HG02981 (cell line): Measurements from ENCODE around the gene MRM1.
"Not testable (repeated sequence)": the region's sequence is repeated elsewhere in the genome, so short reads cannot be mapped to it uniquely, and the experiment has no call there.

ENCODE experiments used
- ATAC-seq: cut with Tn5 transposase; IDR thresholded peaks from one replicate; pipeline ENCODE4 v1.9.1; 2021; ENCODE audit warnings: mild to moderate bottlenecking, moderate library complexity; ENCODE audit not compliant: unreplicated experiment

The MRM1 gene

DNA sequence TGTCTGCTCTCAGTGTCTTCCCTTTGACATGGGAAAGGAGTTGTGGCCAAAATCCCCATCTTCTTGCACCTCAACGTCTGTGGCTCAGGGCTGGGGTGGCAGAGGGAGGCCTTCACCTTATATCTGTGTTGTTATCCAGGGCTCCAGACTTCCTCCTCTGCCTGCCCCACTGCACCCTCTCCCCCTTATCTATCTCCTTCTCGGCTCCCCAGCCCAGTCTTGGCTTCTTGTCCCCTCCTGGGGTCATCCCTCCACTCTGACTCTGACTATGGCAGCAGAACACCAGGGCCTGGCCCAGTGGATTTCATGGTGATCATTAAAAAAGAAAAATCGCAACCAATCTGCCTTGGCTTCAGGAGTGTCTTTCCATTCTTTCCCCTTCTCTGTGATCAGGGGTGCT is 918 bp upstream of the MRM1 start:
- ATAC-seq: no peak

DNA sequence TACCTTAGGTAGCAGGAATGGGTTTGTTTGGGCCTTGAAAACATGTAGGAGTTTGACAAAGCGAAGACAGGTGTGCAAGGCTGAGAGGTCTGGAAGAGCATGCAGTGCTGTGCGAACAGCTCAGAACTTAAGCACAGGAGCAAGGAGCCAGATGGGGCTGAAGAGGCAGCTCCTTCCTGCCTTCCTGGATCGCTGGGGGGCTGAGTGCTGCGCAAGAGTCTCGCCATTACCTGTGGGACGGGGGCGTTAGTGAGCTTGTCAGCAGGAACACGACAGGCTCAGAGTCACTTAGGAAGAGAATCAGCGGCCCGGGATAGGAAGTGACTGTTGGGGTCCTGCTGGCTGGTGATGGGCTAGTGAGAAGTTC is 464 bp upstream of the MRM1 start:
- ATAC-seq: no peak

DNA sequence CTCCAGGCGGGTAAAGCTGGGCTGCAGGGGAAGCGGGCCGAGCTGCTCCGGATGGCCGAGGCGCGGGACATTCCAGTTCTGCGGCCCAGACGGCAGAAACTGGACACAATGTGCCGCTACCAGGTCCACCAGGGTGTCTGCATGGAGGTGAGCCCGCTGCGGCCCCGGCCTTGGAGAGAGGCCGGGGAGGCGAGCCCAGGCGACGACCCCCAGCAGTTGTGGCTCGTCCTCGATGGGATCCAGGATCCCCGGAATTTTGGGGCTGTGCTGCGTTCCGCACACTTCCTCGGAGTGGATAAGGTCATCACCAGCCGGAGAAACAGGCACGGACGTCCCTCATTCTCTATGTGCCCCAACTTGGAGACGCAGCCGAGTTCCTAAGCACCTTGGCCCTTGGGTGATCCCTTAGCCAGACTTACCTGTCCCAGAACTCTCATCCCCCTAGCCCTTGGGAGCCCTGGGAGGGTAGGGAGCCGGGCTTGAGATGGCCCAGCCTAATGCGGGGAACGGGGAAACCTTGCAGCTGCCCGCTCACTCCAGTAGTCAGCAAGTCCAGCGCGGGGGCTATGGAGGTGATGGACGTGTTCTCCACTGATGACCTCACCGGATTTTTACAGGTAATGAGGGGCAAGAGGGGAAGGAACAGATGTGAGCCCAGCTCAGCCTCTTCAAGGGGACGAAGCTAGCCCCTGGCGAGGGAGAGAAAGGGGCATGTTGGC is 806 bp downstream of the MRM1 start:
- peak; percentile 15 for ATAC-seq

DNA sequence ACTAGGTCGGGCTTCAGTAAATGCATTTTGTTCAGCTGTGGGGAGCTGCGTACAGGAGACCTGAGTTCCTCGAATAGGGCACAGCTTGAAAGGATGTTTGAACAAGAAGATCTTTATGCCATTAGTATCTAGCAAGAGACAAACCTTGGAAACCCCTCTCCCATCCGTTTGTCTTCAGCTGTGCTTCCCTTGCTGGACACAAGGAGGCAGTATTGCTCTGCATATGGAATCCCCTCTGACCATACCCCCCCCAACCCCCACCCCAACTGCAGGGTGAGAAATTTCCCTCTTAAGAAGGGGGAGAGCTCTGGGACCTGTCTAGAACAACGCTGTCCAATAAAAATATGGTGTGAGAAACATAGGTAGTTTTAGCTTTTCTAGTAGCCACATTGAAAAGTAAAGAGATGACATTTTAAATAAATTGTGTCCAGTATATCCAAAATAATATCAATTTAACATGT is 1.6 kb downstream of the MRM1 start:
- ATAC-seq: no peak

DNA sequence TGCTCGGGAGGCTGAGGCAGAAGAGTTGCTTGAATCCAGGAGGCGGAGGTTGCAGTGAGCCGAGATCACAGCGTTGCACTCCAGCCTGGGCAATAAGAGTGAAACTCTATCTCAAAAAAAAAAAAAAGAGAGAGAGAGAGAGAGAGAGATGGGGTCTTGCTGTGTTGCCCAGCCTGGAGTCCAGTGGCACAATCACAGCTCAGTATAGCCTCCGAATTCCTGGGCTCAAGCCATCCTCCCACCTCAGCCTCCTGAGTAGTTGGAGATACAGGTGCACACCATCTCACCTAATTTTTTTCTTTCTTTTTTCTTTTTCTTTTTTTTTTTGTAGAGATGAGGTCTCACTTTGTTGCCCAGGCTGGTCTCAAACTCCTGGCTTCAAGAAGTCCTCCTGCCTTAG is 3.6 kb downstream of the MRM1 start:
- ATAC-seq: not testable (repeated sequence)

DNA sequence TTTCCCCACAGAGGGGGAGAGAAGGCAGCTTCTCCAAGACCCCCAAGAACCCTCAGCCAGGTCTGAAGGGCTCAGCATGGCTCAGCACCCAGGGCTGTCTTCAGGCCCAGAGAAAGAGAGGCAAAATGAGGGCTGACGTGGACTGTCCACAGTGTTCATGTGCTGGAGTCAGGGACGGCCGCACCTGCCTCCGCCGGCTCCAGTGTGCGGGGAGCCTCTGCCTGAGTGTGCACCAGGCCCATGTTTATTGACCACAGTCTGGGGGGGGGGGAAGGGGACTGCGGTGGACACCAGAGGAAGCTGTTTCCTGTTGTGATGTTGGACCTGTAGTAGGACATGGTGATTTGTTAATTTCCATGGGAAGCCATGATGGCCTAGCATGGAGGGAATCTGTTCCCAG is 6.9 kb downstream of the MRM1 start:
- no peak for ATAC-seq

DNA sequence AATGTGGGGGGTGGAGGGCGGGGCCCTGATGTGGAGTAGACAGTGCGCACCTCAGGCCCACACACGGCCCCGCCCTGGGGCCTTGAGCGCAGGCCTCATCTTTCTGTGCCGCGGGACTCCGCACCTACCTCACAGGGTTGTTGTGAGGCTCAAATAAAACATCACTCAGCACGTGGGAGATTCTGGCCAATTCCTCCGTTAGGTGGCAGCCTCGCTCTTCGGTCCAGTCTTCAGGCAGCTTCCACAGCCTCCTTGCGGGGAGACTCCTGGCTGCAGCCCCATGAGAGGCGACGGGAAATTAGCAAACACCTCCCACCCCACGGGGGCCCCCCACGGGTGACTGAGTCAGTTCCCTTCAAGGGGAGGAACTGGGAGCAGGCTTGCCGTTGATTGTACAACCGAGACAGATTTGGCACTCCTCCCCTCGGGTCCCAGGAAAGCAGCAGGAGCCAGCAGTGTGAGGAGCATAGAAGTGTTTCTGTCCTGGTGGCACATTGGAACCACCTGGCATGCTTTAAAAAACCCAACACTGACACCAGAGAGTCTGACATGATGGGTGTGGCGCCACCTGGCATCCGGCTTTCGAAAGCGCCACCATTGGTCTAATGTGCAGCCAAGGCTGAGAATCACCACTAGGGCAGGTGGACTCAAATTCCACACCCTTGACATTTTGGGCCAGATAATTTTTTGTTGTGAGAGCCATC is 7.6 kb downstream of the MRM1 start:
- ATAC-seq: no peak

DNA sequence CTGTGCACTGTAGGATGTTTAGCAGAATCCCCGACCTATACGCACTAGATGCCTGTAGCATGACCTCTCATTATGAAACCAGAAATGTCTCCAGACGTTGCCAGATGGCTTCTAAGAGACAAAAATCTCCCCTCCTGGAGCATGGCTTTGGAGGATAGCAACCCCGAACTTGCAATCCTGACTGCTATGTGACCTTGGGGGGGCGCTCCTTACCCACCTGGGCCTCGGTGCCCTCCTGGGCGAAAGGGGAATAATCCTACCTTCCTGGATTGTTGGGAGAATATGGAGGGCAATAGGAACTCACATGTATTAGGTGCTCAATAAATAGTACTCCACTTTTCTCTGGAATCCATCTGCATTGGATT is 8.1 kb downstream of the MRM1 start:
- no peak for ATAC-seq

- no peak for ATAC-seq
These were observed 9.1 kb downstream of the MRM1 start for GRCh38 chr17:36610474-36610873.

DNA sequence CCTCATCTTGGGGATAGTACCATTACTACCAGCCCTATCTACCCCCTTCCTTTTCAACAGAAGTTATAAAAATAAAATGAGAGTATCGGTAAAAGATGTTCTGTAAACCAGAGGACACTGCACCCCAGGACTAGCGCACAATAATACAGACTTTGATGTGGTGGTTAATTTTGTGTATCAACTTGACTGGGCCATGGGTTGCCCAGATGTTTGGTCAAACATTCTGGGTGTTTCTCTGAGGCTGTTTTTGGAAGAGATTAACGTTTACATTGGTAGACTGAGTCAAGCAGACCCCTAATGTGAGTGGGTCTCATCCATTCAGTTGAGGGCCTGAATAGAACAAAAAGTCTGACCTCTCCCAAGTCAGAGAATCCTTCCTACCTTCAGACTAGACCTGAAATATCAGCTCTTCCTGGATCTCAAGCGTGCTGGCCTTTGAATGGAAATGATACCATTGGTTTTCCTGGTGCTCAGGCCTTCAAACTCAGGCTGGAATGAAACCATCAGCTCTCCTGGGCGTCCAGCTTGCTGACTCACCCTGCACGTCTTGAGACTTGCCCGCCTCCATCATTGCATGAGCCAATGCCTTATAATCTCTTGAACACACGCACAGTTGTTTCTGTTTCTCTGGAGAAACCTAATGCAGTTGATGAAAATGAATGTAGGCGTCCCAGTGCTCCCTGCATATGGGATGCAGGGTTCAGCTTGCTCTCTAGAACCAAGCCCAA is 10.1 kb downstream of the MRM1 start:
- no peak for ATAC-seq

GRCh38 chr17:36612323-36612722 is 10.9 kb downstream of the MRM1 start:
- ATAC-seq: no peak

GRCh38 chr17:36613155-36613554 is 11.8 kb downstream of the MRM1 start:
- ATAC-seq: no peak

DNA sequence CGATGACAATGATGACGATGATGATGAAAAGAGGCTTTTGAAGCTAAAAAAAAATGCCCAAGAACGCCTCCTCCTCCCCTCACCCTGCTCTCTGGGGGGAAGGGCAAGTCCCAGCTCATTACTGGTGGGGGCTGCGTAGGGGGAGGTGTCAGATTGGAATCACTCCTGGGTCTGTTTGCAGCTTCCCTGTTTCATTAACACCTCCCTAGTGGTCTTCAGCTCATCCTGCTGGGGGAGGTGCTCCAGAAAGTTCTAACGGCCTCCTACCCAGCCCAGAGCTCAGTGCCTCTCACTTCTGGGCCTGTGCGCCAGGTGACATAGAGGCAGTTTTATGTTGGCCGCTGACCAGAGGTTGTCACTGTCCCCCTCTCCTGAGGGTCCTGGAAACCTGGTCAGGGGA is 12.7 kb downstream of the MRM1 start:
- no peak for ATAC-seq

DNA sequence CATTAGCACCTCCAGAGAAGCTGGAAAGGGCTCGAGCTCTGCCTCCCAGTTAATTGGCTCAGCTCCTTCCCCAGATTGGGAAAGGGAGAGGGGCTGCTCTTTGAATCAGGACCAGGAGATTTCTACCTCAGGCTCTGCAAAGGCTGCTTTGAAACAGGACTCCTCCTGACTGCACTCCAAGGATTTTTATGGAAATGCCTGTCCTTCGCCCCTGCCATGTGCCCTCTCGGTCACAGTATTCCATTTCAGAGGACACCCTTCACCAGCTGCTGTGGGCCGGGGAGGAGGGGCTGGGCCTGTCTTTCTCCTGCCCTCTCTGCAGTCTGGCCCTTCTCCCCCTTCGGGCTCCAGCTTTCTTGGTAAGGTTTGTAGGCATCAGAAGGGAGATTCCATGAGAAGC is 13.6 kb downstream of the MRM1 start:
- ATAC-seq: no peak

DNA sequence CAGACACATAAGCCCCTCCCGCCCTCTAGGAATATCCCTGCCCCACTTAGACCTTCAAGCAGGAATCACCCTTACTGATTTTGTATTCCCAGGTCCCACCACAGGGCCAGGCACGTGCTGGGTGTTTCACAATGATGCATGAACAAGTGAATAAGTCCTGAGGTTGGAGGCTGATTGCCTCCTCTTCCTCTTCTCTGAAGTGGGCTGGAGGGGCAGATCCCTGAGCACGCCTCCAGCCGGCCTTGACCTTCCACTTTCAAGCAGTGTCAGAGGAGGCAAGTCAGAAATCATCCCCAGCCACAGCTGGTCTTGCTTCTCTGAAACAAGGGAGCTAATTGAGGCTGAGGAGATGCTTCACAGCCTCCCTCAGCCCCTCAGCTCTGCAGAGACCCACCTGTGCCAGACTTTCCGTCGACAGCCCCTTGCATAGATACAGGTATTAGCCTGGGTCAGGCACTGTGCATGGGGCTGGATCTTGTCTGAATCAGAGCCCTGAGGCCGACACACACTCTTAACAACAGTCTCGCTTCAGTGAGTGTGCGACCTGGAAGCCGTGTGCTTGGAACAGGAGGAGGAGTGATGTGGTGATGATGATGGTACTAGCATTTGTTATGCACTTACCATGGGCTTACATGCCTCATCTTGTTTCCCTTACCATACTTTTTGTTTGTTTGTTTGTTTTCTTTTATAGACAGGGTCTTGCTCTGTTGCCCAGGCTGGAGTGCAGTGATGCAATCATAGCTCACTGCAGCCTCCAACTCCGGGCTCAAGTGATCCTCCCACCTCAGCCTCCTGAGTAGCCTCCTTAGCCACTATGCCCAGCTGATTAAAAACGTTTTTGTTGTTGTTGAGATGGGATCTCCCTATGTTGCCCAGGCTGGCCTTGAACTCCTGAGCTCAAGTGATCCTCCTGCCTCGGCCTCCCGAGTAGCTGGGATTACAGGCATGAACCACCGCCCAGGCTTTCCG is 15.0 kb downstream of the MRM1 start:
- no peak for ATAC-seq

DNA sequence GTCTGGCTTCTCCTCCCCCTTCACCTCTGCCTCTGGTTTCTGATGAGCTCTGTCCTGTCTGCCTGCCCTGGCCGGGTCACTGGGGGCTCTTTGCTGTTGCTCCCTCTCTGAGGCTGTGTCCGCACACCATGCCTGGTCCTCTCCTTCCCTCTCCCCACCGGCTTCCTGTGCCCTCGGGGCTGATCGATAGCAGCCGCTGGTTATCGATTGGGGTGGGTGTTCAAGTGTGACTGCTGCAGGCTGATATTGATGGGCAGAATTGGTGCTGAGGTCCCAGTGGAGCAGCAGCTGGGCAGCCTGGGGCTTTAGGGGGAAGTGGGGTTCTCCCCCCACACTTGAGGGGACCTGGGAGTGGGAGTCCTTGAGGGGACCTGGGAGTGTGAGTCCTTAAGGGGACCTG is 16.4 kb downstream of the MRM1 start:
- no peak for ATAC-seq

GRCh38 chr17:36623281-36623680 is 21.9 kb downstream of the MRM1 start:
- ATAC-seq: no peak

- no peak for ATAC-seq
These were observed 23.8 kb downstream of the MRM1 start for GRCh38 chr17:36625188-36625587.

DNA sequence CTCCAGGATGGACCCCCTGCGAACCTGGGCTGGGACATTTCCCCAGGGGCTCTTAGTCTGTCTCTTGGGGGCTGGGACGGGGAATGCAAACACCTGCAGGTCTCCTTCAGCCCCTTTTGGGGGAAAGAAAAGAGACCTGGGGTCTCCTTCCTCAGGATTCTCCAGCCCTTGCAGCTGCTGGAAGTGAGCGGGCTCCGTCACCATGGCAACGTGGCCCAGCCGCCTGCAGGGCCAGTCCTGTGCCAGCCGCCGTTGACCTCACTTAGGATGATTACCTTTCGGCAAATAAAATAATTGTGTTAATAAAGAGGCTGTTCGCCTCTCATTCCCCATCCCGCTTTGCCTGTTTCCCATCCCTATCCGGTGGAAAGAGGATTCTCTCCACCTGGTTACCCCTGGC is 25.7 kb downstream of the MRM1 start:
- no peak for ATAC-seq

- no peak for ATAC-seq
These were observed 27.2 kb downstream of the MRM1 start for GRCh38 chr17:36628576-36628975.

- ATAC-seq: no peak
These were observed 28.0 kb downstream of the MRM1 start for GRCh38 chr17:36629252-36629847.
